Measurements from ENCODE around the gene C12orf43.

C12orf43 gene

DNA sequence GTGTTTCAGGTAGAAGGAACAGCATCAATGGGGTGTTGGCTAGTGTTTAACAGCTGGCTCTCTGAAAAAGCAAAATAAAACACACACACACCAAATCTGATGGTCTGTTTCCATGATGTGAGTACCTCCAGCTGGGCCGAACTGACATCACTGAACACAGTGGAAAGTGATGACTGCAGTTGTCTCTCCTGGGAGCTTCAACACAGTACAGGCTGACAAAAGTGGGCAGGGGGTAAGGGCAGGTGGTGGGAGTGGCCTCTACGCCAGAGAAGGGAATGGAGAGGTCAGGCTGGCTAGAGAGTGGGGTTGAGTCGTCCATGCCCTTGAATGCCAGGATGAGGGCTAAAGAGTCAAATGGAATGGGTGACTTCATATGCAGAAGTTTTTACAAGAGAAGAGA lies 46.0 kb downstream of the C12orf43 start:
- Mint-ChIP-seq H3K27ac (no peak overlapping the region), H3K27me3 (no peaks in the 10 kb centered on the region), H3K4me3 (no peak overlapping the region), H3K9me3 (no peaks in the 10 kb centered on the region), H3K36me3 (ENCODE audit: low read depth) (no peaks in the 10 kb centered on the region), H3K4me1 (ENCODE audit: low read depth) (peaks cover 10% of the 10 kb centered on the region)
- intact Hi-C loops (cut with micrococcal nuclease), result loop anchor here (10.0 kb wide), 1 partner anchor 246 kb away; the partner anchor contains the start of gene ACADS

DNA sequence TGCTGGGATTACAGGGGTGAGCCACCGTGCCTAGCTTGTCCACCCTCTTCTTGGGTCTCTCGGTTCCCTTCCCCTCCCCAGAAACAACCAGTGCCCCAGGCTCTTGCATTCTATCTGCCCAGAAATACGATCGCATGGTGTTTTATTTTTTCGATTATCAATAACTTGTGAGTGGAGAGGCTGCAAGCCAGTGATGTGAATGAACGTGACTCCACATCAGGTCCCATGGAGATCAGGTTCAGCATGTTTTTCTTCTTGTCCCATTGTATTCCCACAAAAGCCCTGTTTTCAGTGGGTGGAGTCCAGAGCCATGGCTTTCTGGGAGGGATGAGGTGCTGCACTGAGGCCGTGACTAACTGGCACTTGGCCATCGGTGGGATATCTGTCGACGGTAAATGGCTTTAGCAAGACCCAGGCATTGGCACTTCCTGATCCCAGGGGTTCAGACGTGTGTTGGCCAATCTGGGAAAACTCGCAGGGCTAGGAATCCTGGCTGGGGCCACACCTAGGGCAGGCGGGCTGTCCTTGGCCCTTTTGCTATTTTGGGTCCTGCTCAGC lies 50.7 kb downstream of the C12orf43 start:
- Mint-ChIP-seq H3K27me3 (no peaks in the 10 kb centered on the region), H3K4me1 (ENCODE audit: low read depth) (no peaks in the 10 kb centered on the region), H3K27ac (no peak overlapping the region), H3K9me3 (no peaks in the 10 kb centered on the region), H3K36me3 (ENCODE audit: low read depth) (no peaks in the 10 kb centered on the region), H3K4me3 (no peak overlapping the region)
- intact Hi-C loops (cut with micrococcal nuclease), result no loop called here

DNA sequence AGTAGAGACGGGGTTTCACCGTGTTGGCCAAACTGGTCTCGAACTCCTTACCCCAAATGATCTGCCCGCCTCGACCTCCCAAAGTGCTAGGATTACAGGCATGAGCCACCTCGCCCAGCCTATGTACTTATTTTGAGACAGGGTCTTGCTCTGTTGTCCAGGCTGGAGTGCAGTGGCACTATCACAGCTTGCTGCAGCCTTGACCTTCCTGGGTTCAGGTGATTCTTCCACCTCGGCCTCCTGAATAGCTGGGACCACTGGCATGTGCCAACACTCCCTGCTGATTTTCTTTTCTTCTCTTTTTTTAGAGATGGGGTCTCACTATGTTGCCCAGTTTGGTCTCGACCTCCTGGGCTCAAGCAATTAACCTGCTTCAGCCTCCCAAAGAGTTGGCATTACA lies 52.0 kb downstream of the C12orf43 start:
- Mint-ChIP-seq H3K27me3 (no peaks in the 10 kb centered on the region), H3K36me3 (ENCODE audit: low read depth) (no peaks in the 10 kb centered on the region), H3K4me1 (ENCODE audit: low read depth) (no peaks in the 10 kb centered on the region), H3K27ac (no peak overlapping the region), H3K4me3 (no peak overlapping the region), H3K9me3 (no peaks in the 10 kb centered on the region)
- intact Hi-C loops (cut with micrococcal nuclease), result no loop called here

DNA sequence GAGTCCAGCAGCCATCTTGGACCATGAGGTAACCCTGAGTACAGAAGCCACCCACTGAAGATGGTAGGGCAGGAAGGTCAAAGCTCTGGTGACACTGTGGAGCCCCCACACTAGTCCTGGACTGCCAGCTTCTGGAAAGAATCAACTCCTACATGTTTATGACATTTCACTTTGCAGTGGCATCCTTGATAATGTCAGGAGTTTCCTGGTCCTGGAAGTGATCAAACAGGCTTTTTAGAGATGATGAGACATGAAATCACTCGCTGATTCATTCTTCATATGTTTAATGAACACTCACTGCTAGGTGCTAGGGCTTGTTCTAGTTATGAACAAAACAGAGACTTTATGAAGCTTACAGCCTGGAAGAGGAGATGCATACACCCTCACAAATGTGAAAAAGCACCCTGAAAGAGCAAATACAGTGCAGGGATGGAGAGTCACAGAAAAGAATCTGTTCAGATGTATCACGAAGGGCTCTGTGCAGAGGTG lies 53.7 kb downstream of the C12orf43 start:
- intact Hi-C loops (cut with micrococcal nuclease), result no loop called here
- Mint-ChIP-seq H3K9me3 (no peaks in the 10 kb centered on the region), H3K4me3 (no peak overlapping the region), H3K36me3 (ENCODE audit: low read depth) (no peaks in the 10 kb centered on the region), H3K27me3 (no peaks in the 10 kb centered on the region), H3K27ac (no peak overlapping the region), H3K4me1 (ENCODE audit: low read depth) (no peaks in the 10 kb centered on the region)

DNA sequence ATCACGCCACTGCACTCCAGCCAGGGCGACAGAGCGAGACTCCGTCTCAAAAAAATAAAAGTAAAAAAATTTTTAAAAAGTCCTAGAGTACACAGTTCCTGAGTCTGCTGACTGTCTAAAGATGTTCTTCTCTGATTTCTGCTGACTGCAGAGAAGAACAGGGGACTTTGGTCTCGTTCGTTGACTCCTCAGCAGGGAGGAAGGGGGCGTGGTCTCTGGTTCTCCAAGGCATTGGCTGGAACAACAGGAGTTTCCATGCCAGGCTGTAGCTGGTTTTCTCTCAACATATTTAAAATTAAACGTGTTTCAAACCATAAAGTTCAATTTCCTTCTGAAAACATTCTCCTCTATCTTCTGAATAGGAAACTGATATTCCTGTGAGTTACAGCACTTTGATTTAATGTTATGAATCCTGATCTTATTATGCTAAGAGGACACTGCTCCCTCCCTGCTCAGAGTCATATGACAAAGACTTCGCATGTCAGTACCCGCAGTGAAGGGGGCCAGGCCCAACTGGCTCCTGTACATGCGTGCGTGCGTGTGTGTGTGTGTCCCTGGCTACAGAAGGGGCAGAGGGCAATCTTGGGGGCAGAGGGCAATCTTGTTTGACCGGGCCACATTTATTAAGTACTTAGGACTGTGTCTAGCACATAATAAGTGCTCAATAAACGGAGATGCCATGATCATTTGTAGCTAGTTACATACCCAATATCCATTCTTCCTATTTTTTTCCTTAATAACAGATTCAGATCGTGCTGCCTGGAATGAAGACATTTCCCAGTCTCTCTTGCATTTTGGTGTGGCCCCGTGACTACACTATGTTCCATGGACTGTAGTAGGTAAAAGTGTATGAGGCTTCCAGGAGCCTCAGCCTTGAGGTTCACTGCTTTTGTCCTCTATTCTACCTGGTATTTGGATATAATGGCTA lies 54.4 kb downstream of the C12orf43 start:
- Mint-ChIP-seq H3K36me3 (ENCODE audit: low read depth) (no peaks in the 10 kb centered on the region), H3K27me3 (no peaks in the 10 kb centered on the region), H3K4me3 (no peak overlapping the region), H3K4me1 (ENCODE audit: low read depth) (peaks cover 4% of the 10 kb centered on the region), H3K27ac (peak overlapping the region; percentile 41), H3K9me3 (no peaks in the 10 kb centered on the region)
- intact Hi-C loops (cut with micrococcal nuclease), result no loop called here

DNA sequence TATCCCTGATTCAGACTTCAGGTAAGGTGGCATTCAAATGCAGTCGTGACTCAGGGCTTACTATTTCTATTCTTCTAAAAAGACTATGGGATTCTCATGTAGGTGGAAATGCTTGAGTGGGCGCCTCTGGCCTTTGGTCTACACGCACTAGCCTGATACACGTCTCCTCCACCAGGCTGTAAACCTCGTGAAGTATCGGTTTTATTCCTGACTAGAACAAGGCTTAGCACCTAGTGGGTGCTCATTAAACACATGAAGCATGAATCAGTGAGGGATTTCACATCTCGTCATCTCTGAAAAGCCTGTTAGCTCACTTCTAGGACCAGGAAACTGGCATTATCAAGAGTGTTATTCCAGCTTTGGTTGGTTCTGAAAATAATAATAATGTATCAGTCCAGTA lies 55.6 kb downstream of the C12orf43 start:
- intact Hi-C loops (cut with micrococcal nuclease), result no loop called here
- peaks cover 9% of the 10 kb centered on the region for H3K4me1 Mint-ChIP-seq (ENCODE audit: low read depth)
- no peaks in the 10 kb centered on the region for H3K27me3 Mint-ChIP-seq
- no peak overlapping the region for H3K4me3 Mint-ChIP-seq
- H3K36me3 Mint-ChIP-seq (ENCODE audit: low read depth), result no peaks in the 10 kb centered on the region
- no peak overlapping the region for H3K27ac Mint-ChIP-seq
- H3K9me3 Mint-ChIP-seq, result no peaks in the 10 kb centered on the region

DNA sequence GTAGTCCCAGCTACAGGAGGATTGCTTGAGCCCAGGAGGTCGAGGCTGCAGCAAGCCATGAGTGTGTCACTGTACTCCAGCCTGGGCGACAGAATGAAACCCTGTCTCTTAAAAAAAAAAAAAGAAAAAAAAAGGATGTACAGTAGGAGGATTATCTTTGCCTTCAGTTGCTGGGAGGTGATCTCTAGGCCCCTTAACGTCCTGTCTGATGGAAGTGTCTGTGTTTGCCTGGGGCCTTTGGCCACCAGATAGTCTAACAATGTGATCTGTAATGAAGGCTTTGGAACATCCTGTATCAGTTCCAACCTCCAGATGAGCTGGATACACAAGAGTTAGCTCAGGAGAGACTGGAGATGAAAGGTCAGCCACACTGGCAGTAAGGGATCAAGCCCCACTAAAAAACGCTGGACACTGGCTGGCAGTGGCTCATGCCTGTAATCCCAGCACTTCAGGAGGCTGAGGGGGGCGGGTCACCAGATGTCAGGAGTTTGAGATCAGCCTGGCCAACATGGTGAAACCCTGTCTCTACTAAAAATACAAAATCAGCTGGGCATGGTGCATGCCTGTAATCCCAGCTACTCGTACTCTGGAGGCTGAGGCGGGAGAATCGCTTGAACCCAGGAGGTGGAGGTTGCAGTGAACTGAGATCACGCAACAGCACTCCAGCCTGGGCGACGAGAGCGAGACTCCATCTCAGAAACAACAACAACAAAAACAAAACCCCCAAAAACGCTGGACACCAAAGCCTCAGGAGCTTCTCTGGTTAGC lies 57.0 kb downstream of the C12orf43 start:
- no peak overlapping the region for H3K27ac Mint-ChIP-seq
- H3K4me3 Mint-ChIP-seq, result no peak overlapping the region
- H3K27me3 Mint-ChIP-seq, result no peaks in the 10 kb centered on the region
- H3K9me3 Mint-ChIP-seq, result no peaks in the 10 kb centered on the region
- intact Hi-C loops (cut with micrococcal nuclease), result no loop called here
- H3K36me3 Mint-ChIP-seq (ENCODE audit: low read depth), result no peaks in the 10 kb centered on the region
- peaks cover 9% of the 10 kb centered on the region for H3K4me1 Mint-ChIP-seq (ENCODE audit: low read depth)

DNA sequence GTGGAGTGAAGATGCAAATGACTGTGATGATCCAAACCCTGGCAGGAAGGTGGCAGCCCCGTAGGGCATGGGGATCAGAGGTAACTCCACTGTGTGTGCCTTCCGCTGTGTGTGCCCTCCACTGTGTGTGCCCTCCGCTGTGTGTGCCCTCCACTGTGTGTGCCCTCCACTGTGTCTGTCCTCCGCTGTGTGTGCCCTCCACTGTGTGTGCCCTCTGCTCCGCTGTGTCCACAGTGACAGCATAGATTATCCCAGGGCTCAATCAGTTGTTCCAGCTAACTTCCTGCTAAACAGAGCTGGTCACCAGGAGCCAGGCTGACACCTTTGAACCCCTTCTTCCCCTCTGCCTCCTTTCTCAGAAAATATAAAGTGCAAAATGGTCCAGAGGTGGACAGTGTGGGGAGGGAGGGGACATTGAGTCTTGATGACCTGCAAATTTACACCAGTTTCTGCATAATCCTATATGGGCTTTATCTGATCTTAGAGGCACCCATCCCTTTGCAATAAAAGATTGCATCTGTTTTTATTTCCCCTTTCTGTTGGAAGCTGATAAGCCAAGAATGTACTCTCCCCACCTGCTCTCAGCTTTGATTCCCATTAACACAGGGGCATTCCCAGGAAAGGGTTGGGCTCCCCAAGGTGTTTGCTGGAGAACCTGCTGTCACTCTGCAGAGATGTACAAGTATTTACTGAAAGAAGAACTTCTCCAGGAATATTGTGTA lies 59.5 kb downstream of the C12orf43 start:
- H3K36me3 Mint-ChIP-seq (ENCODE audit: low read depth), result no peaks in the 10 kb centered on the region
- no peak overlapping the region for H3K27ac Mint-ChIP-seq
- intact Hi-C loops (cut with micrococcal nuclease), result no loop called here
- no peaks in the 10 kb centered on the region for H3K9me3 Mint-ChIP-seq
- H3K4me1 Mint-ChIP-seq (ENCODE audit: low read depth), result peaks cover 9% of the 10 kb centered on the region
- H3K4me3 Mint-ChIP-seq, result no peak overlapping the region
- no peaks in the 10 kb centered on the region for H3K27me3 Mint-ChIP-seq

DNA sequence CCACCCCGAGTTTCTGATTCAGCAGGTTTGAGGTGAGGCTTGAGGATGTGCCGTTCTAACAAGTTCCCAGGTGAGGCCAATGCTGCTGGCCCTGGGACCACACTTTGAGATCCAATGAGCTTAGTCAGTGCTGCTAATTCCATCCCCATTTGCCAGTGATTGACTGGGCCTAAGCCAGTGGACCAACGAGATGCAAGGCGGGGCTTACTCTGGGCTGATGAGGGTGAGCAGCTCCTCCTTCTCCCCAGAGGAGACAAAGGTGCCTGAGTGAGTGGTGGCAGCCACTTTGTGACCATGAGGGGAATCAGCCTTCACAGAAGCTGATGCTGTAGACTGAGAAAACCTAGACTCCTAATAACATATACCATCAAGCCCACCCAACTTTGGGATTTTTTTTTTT lies 61.1 kb downstream of the C12orf43 start:
- H3K27ac Mint-ChIP-seq, result no peak overlapping the region
- H3K4me1 Mint-ChIP-seq (ENCODE audit: low read depth), result peaks cover 9% of the 10 kb centered on the region
- no peak overlapping the region for H3K4me3 Mint-ChIP-seq
- no peaks in the 10 kb centered on the region for H3K27me3 Mint-ChIP-seq
- H3K9me3 Mint-ChIP-seq, result no peaks in the 10 kb centered on the region
- H3K36me3 Mint-ChIP-seq (ENCODE audit: low read depth), result no peaks in the 10 kb centered on the region
- intact Hi-C loops (cut with micrococcal nuclease), result no loop called here

DNA sequence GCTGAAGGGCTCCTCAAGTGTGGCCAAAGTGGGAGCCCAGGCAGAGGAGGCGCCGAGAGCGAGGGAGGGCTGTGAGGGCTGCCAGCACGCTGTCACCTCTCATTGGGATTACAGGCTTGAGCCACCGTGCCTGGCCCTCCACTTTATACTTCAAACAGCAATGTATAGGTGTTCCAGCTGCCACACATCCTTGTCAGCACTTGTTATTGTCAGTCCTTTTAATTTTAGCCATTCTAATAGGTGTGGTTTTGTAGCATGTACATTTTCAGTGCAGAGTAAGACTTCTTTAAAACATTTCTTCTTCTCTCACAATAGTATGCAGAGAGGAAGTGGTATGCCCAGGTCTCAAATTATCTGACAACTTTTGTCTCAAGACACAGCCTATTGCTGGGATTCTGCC lies 65.5 kb downstream of the C12orf43 start:
- intact Hi-C loops (cut with micrococcal nuclease), result no loop called here
- Mint-ChIP-seq H3K9me3 (no peaks in the 10 kb centered on the region), H3K4me1 (ENCODE audit: low read depth) (peaks cover under 1% of the 10 kb centered on the region), H3K4me3 (no peak overlapping the region), H3K27ac (no peak overlapping the region), H3K36me3 (ENCODE audit: low read depth) (no peaks in the 10 kb centered on the region), H3K27me3 (no peaks in the 10 kb centered on the region)

Data from dendritic cell treated with granulocyte-macrophage colony-stimulating factor and Interleukin-4, amounts not matched to agents 40 ng/mL and 50 ng/mL, for 4 days (primary cell).